Type B pancreatic cell (in vitro differentiated cells): ENCODE data around the gene NOS1AP. TPM values are rescaled to one million over a fixed set of nuclear protein-coding genes. Genes with fewer than 3 reads are reported as not detected.

Source experiments
- DNase-seq: peaks from one replicate; pipeline ENCODE4 v3.0.0; 2021; ENCODE audit warnings: mixed read lengths; ENCODE audit not compliant: unreplicated experiment; ENCODE audit errors: extremely low spot score
- H3K27ac Mint-ChIP-seq: 2 replicates; pipeline ENCODE4 v1.8.0; 2021; ENCODE audit warnings: mild to moderate bottlenecking, mixed read lengths
- H3K27me3 Mint-ChIP-seq: 2 replicates; pipeline ENCODE4 v1.8.0; 2021; ENCODE audit warnings: mixed read lengths
- H3K36me3 Mint-ChIP-seq: 2 replicates; pipeline ENCODE4 v1.8.0; 2021; ENCODE audit warnings: mixed read lengths
- H3K4me1 Mint-ChIP-seq: one replicate; pipeline ENCODE4 v1.8.0; 2021; ENCODE audit warnings: mixed read lengths; ENCODE audit not compliant: unreplicated experiment
- H3K4me3 Mint-ChIP-seq: 2 replicates; pipeline ENCODE4 v1.8.0; 2021; ENCODE audit warnings: mild to moderate bottlenecking, mixed read lengths
- H3K9me3 Mint-ChIP-seq: 2 replicates; pipeline ENCODE4 v1.8.0; 2021; ENCODE audit warnings: mixed read lengths
- CTCF ChIP-seq: fragments of 200-600 bp; sonication (generic); conservative IDR thresholded peaks from 2 replicates; pipeline ENCODE4 v1.5.0; 2021; ENCODE audit warnings: antibody characterized with exemption, mild to moderate bottlenecking
- total RNA-seq: library from RNA; stranded (reverse); gene quantifications from 2 replicates; pipeline ENCODE4 v1.2.1, GENCODE V29; 2021; ENCODE audit warnings: low replicate concordance

The NOS1AP gene
- total RNA-seq, 1 donor from 2014 or later: 10.4 TPM

DNA sequence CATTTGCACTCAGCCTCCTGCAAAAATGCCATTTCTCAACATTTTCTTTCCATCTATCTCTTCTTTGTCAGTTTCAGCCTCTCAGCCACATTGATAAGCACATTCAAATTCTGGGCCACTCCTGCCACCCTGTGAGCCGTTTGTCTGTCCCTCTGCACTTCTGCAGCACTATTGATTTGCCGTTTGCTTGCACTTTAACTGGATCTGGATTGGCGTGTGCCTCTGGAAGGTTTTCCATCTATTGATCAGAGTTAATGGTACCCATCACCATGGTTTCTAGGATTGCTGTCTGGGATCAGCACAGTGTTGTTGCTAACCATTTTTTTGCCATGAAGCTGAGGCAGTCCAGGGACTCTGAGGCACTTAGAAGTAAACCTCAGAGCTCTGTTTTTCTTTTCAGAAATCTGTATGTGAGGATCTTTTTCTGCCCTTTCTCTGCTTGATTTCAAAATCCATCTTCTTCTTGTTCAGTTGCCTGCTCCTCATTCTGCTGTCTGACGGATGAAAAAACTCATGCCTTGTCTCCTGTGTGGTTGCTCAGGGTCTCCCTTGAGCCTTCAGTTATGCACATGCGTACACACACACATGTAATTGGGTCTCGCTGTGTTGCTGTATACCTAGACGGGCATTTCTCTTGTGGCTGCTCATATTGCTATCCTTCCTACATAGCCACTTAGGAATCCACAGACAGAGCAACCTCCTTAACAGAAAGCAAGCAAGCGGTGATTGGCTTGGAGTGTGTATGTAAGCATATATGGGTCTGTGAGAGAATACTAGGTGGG is 67.9 kb downstream of the NOS1AP start:
- TF ChIP-seq CTCF: no peak
- no peak for DNase-seq
- H3K4me1 Mint-ChIP-seq: peaks cover 37% of the 10 kb centered on the region
- no peaks in the 10 kb centered on the region for H3K36me3 Mint-ChIP-seq
- no peaks in the 10 kb centered on the region for H3K27me3 Mint-ChIP-seq
- H3K27ac Mint-ChIP-seq: peak overlapping the region; percentile 32
- H3K9me3 Mint-ChIP-seq: no peaks in the 10 kb centered on the region
- H3K4me3 Mint-ChIP-seq: no peak overlapping the region

DNA sequence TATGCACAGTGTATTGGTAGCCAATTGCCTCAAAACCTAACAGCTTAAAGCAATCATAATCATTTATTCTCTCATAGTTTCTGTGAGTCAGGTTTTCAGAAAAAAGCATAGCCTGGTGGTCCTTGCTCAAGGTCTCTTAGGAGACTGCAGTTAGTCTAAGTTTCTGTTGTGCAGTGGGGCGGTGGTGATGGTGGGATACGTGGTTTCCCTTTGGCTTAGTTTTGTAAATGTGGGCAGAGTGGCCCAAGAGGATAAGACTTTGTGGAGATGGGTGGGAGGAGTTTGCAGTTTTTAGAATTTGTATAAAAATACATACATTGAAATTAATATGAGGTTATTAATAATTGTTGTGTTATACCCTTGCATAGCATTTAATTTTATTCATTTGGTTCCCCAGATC is 68.6 kb downstream of the NOS1AP start:
- no peak for TF ChIP-seq CTCF
- H3K27me3 Mint-ChIP-seq: no peaks in the 10 kb centered on the region
- DNase-seq: no peak
- no peaks in the 10 kb centered on the region for H3K36me3 Mint-ChIP-seq
- no peak overlapping the region for H3K4me3 Mint-ChIP-seq
- H3K27ac Mint-ChIP-seq: no peak overlapping the region
- H3K9me3 Mint-ChIP-seq: no peaks in the 10 kb centered on the region
- peaks cover 37% of the 10 kb centered on the region for H3K4me1 Mint-ChIP-seq

- Mint-ChIP-seq H3K27ac (no peak overlapping the region), H3K4me1 (peaks cover 37% of the 10 kb centered on the region), H3K4me3 (no peak overlapping the region), H3K9me3 (no peaks in the 10 kb centered on the region), H3K27me3 (no peaks in the 10 kb centered on the region), H3K36me3 (no peaks in the 10 kb centered on the region)
- no peak for DNase-seq
- TF ChIP-seq CTCF: no peak
Observed at GRCh38 chr1:162138599-162139181, 69.2 kb downstream of the NOS1AP start.

- Mint-ChIP-seq H3K27ac (no peak overlapping the region), H3K36me3 (no peaks in the 10 kb centered on the region), H3K9me3 (no peaks in the 10 kb centered on the region), H3K27me3 (no peaks in the 10 kb centered on the region), H3K4me1 (peaks cover 37% of the 10 kb centered on the region), H3K4me3 (no peak overlapping the region)
- no peak for TF ChIP-seq CTCF
- DNase-seq: no peak
Observed at GRCh38 chr1:162139211-162139610, 69.7 kb downstream of the NOS1AP start.

DNA sequence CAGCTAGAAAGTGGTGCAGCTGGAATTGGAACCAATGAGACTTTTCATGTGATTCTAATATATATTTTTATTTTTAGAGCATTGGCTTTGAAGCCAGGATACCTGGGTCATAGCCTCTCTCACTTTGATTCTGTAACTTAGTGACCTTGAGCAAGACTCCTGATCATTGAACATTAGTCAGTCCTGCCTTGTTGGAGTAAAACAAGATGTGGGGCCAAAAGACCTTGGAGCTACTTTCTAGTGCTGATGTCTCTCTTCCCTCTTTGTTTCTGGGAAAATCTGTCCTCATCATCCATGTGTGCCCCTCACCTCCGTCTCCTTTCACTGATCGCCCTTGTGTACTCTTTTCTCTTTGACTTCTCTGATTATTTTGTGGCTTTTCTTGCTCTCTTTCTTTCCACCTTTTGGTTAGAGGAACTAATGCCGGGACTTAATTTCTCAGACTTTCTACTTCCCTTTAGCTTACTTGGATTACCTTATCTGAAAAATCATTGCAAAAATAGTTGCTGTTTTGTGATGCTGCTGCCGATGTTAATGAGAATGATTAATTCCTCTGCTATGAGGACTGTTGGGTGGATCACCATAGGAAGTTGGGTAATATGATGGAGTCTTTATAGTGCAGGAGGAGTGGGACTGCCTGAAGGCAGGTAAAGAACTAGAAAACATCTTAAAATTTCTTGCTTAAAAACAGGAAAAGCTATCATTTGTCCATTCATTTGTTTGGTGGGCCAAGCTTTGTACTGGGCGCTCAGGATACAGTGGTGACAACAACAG is 72.0 kb downstream of the NOS1AP start:
- H3K27me3 Mint-ChIP-seq: no peaks in the 10 kb centered on the region
- TF ChIP-seq CTCF: no peak
- DNase-seq: no peak

More for the DNA sequence above, 72.0 kb downstream of the NOS1AP start:
- H3K27ac Mint-ChIP-seq: peak overlapping the region; percentile 8
- no peaks in the 10 kb centered on the region for H3K36me3 Mint-ChIP-seq
- H3K4me1 Mint-ChIP-seq: peaks cover 23% of the 10 kb centered on the region
- H3K4me3 Mint-ChIP-seq: no peak overlapping the region
- H3K9me3 Mint-ChIP-seq: no peaks in the 10 kb centered on the region
